ENCODE results near the gene ZC3H18. TPM values are rescaled to one million over a fixed set of nuclear protein-coding genes. Genes with fewer than 3 reads are reported as not detected.

ZC3H18 gene
- total and polyA plus RNA-seq, 10 of the 15 experiments (the other 5 are each of a cell fraction or from before 2014, with no cell fraction given) = 1.0 to 58.3 (median 22.4) TPM

- RAD21 ChIA-PET (ENCODE audit: unreplicated experiment) = interaction anchor here (1.3 to 1.9 kb wide), 2 partner anchors 23 to 45 kb away, joined by 3 to 6 read pairs; no protein-coding TSS in a partner anchor
- SMC1A ChIA-PET (ENCODE audit: uncharacterized antibody, unreplicated experiment) = interaction anchor here (1.5 kb wide), 1 partner anchor 19 kb away, joined by 5 read pairs; no protein-coding TSS in a partner anchor
- CTCF ChIA-PET = interaction anchor here (0.7 to 1.9 kb wide), 6 partner anchors 11 to 144 kb away, joined by 3 to 6 read pairs (median 4); no protein-coding TSS in a partner anchor
- no peak for FAIRE-seq
- Histone ChIP-seq H3K79me2 (ENCODE audit: control insufficient read depth, insufficient read depth, low read length) (peaks cover 47% of the 10 kb centered on the region), H3K27me3 (replicated peaks in 1 of 2; ENCODE audit: control insufficient read depth in 2 of 2, insufficient read depth in 2 of 2, low read length in 1 of 2) (no peaks in the 10 kb centered on the region), H3K9ac (ENCODE audit: control insufficient read depth, insufficient read depth, low read length) (peak overlapping the region; percentile 72), H2AFZ (ENCODE audit: control insufficient read depth, low read depth, low read length) (peak overlapping the region; percentile 49), H3K9me3 (replicated peaks; ENCODE audit: control insufficient read depth, insufficient read depth, low read length) (no peaks in the 10 kb centered on the region), H3K36me3 (ENCODE audit: control insufficient read depth in 2 of 2, insufficient read depth in 2 of 2, low read length in 1 of 2) (peaks cover 4 to 10% of the 10 kb centered on the region in 2 experiments; a peak in 3 of 4 replicates), H3K4me2 (ENCODE audit: control insufficient read depth, insufficient read depth) (peak overlapping the region; percentile 61), H3K4me1 (ENCODE audit: control insufficient read depth, insufficient read depth, low read length) (peaks cover 6% of the 10 kb centered on the region; the same call in 1 of the 2 replicates), H3K27ac (ENCODE audit: control insufficient read depth, insufficient read depth) (peak overlapping the region; percentile 78), H4K20me1 (ENCODE audit: control insufficient read depth, insufficient read depth) (no peaks in the 10 kb centered on the region), H3K4me3 (peak overlapping the region; percentile 84)
- in situ Hi-C loops (cut with MboI) (no loop called here), intact Hi-C loops (cut with micrococcal nuclease; ENCODE audit: unreplicated experiment) (no loop called here)
- DNase-seq (ENCODE audit: low read depth, low spot score) = no peak
- under 1% methylated on average over 43 of the region's 49 CpGs for WGBS (ENCODE audit: insufficient coverage, insufficient replicate concordance, low lambda C conversion rate, missing lambda C conversion rate)
- POLR2A ChIA-PET = interaction anchor here (0.6 to 2.4 kb wide), 8 partner anchors 10 to 210 kb away, joined by 3 to 6 read pairs (median 5); partner anchors contain the start of gene CYBA
- peak; percentile 11 for ATAC-seq
- TSS peak; percentile 81 for BruUV-seq (replicated peaks)
- TF ChIP-seq, protein P1, sequence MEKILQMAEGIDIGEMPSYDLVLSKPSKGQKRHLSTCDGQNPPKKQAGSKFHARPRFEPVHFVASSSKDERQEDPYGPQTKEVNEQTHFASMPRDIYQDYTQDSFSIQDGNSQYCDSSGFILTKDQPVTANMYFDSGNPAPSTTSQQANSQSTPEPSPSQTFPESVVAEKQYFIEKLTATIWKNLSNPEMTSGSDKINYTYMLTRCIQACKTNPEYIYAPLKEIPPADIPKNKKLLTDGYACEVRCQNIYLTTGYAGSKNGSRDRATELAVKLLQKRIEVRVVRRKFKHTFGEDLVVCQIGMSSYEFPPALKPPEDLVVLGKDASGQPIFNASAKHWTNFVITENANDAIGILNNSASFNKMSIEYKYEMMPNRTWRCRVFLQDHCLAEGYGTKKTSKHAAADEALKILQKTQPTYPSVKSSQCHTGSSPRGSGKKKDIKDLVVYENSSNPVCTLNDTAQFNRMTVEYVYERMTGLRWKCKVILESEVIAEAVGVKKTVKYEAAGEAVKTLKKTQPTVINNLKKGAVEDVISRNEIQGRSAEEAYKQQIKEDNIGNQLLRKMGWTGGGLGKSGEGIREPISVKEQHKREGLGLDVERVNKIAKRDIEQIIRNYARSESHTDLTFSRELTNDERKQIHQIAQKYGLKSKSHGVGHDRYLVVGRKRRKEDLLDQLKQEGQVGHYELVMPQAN (conservative IDR thresholded peaks at IDR 0.05) = no peak
- no peak for TF ChIP-seq SMAD5 (IDR thresholded peaks at IDR 0.05; ENCODE audit: low read depth)
- TF ChIP-seq SP1 (IDR thresholded peaks at IDR 0.05; ENCODE audit: low read depth, low read length) = no peak
- no peak for TF ChIP-seq EP300 (IDR thresholded peaks at IDR 0.05; ENCODE audit: borderline replicate concordance in 1 of 2, control insufficient read depth in 1 of 2, low read depth in 2 of 2, low read length in 2 of 2)
- peak; percentile 26; the same call in 1 of the 2 replicates for TF ChIP-seq RUNX3 (IDR thresholded peaks at IDR 0.05; ENCODE audit: low read length)
- TF ChIP-seq POU2F2 (IDR thresholded peaks at IDR 0.05; ENCODE audit: borderline replicate concordance, low read depth, low read length) = no peak
- no peak for TF ChIP-seq ZNF207 (IDR thresholded peaks at IDR 0.05; ENCODE audit: borderline replicate concordance)
- no peak for TF ChIP-seq IKZF2 (IDR thresholded peaks at IDR 0.05)
- no peak for TF ChIP-seq ZSCAN29 (IDR thresholded peaks at IDR 0.05)
- TF ChIP-seq CUX1 (IDR thresholded peaks at IDR 0.05; ENCODE audit: insufficient replicate concordance, low read depth, low read length) = peak; percentile 41
- TF ChIP-seq MLLT1 (IDR thresholded peaks at IDR 0.05) = peak; percentile 49; the same call in 1 of the 2 replicates
- no peak for TF ChIP-seq CBX3 (IDR thresholded peaks at IDR 0.05; ENCODE audit: borderline replicate concordance, low read depth)
- TF ChIP-seq DPF2 (IDR thresholded peaks at IDR 0.05) = peak; percentile 66; the same call in 1 of the 2 replicates
Observed at GRCh38 chr16:88662222-88662842, 92.1 kb downstream of the ZC3H18 start.

All from GM12878 (cell line).